HG03565 (cell line): ENCODE measurements around the gene SMURF2.
"Not testable (repeated sequence)": the region's sequence is repeated elsewhere in the genome, so short reads cannot be mapped to it uniquely, and the experiment has no call there.

Experiments
- ATAC-seq: cut with Tn5 transposase; IDR thresholded peaks from one replicate; pipeline ENCODE4 v1.9.1; 2021; ENCODE audit warnings: mild to moderate bottlenecking, moderate library complexity; ENCODE audit not compliant: unreplicated experiment

Gene SMURF2

GRCh38 chr17:64661976-64662773 lies at the start of gene SMURF2:
Gene SMURF2, minus strand, starts transcription at chr17:64662307. Its CDS starts 427 bp downstream, at chr17:64661880.
- ATAC-seq, result peak; percentile 66

DNA sequence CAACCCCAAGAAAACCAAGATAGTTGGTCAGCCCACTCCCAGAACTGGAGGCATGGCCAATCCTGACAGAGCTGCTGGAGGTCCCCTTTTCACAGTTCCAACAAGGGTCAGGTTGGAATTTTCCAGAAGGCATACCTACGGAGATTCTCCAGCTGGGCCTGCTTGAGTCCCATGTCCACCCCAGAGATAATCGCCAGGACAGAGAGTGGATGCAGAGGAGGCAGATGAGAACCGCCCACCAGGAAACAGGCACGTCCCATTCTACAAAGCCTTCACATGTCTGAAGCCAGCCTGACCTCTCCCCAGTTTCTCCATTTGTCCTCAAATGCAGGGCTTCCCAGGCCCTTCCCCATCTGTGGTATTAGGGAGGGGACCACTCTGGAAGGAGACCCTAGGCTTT lies 47.4 kb upstream of the SMURF2 start:
- no peak for ATAC-seq

- no peak for ATAC-seq
These were observed 45.0 kb upstream of the SMURF2 start for GRCh38 chr17:64707050-64707591.

- no peak for ATAC-seq
These were observed 44.3 kb upstream of the SMURF2 start for GRCh38 chr17:64706224-64707049.

DNA sequence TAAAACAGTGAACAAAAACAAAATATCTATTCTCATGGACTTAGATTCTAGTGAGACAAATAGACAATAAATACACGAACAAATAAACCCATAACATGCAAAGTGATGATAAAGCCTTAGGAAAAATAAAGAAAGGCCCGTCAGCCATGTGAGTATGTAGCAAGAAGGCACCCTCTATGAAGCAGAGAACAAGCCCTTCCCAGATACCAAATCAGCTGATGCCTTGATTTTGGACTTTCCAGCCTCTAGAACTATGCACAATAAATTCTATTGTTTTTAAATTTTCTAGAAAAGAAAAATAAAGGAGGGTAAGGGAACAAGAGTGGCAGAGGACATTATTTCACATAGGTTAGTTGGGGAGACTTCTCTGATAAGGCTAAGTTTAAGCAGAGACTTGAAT lies 40.7 kb upstream of the SMURF2 start:
- ATAC-seq, result no peak

DNA sequence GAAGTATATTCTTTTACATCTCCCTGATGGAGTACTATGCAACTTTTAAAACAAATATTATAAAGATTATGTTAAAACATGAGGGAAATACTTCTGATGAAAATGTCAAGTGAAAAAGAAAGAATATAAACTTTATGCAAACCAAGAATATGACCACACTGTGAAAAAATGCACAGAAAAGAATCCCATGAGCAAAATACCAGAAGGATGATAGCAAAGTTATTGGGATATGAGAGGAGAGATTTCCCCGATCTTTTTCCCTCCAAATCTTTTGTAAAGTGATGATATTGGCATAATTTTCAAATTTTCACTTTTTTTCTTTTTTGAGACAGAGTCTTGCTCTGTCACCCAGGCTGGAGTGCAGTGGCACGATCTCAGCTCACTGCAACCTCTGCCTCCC lies 36.6 kb upstream of the SMURF2 start:
- no peak for ATAC-seq

- ATAC-seq, result no peak
These were observed 32.1 kb upstream of the SMURF2 start for GRCh38 chr17:64694207-64694606.

GRCh38 chr17:64692187-64692586 lies 30.1 kb upstream of the SMURF2 start:
- ATAC-seq, result no peak

GRCh38 chr17:64689106-64689505 lies 27.0 kb upstream of the SMURF2 start:
- ATAC-seq, result no peak

DNA sequence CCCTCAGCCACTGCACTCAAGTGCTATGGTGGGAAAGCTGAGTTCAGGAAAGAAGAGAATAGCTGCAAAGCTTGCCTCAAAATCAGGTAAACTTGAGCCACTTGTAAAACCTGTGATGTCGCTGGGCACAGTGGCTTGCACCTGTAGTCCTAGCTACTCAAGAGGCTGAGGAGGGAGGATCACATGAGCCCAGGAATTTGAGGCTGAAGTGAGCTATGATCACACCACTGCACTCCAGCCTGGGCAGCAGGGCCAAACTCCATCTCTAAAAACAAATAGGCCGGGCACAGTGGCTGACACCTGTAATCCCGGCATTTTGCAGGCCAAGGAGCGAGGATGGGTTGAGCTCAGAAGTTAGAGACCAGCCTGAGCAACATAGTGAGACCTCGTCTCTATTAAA lies 26.4 kb upstream of the SMURF2 start:
- ATAC-seq, result no peak

DNA sequence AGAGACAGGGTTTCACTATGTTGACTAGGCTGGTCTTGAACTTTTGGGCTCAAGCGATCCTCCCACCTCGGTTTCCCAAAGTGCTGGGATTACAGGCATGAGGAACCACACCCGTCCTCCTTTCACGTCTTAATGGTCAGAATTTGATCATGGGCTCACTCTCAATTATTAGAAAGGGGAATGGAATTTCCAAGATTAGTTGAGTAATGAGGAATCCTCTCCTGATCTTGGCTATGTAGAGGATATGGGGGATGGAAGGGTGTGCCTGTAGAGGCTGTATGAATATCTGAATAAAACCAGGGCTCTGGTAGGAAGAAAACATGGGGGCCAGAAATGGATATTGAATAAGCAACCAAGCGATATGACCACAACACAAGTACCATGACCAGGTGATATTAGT lies 25.9 kb upstream of the SMURF2 start:
- ATAC-seq, result no peak

DNA sequence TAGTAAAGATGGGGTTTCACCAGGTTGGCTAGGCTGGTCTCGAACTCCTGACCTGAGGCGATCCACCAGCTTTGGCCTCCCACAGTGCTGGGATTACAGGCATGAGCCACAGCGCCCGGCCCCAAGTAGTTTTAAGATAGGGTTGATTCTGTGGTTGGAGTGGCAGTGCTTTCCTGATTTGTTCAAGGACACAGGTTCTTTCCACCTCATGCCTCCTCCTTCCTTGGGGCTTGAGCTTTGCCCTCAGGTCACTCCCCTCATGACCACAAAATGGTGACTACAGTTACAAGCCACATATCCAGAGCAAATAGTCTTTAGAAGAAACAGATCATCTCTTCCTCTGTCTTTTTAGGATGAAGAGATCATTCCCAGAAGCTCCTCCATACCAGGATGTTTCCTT lies 25.3 kb upstream of the SMURF2 start:
- no peak for ATAC-seq

DNA sequence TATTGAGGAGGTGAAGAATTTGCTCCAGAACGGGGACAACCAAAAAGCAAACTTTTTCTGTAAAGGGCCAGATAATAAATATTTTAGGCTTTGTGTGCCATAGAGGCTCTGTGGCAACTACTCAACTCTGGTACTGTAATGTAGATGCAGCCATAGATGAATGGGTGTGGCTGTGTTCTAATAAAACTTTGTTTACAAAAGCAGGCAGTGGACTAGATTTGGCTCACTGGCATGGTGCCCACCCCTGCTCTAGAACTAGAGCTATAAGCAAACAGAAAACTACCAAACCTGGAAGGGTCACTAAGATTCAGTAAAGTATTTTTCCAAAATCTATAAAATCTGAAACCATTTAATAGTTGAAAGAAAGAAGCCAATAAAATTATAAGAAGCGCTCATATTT lies 24.6 kb upstream of the SMURF2 start:
- no peak for ATAC-seq

DNA sequence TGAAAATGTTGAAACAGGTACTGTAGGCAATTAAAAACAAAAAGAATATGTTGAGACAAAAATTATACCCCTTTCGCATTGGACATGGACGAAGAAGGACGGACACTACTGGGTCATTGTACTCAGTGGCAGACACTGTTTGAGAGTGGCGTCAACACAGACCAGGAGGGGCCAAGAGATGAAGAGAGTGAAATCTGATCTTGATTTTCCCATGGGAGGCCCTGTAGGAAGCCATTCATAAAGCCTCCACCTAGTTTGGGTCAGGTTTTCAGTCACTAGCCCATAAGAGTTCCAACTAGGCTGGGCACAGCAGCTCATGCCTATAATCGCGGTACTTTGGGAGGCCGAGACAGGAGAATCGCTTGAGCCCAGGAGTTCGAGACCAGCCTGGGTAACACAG lies 23.6 kb upstream of the SMURF2 start:
- ATAC-seq, result no peak

- ATAC-seq, result no peak
These were observed 21.7 kb upstream of the SMURF2 start for GRCh38 chr17:64683796-64684195.

GRCh38 chr17:64682261-64683181 lies 20.4 kb upstream of the SMURF2 start:
- no peak for ATAC-seq

GRCh38 chr17:64679710-64680216 lies 17.7 kb upstream of the SMURF2 start:
- ATAC-seq, result no peak

- ATAC-seq, result no peak
These were observed 14.7 kb upstream of the SMURF2 start for GRCh38 chr17:64676763-64677162.

DNA sequence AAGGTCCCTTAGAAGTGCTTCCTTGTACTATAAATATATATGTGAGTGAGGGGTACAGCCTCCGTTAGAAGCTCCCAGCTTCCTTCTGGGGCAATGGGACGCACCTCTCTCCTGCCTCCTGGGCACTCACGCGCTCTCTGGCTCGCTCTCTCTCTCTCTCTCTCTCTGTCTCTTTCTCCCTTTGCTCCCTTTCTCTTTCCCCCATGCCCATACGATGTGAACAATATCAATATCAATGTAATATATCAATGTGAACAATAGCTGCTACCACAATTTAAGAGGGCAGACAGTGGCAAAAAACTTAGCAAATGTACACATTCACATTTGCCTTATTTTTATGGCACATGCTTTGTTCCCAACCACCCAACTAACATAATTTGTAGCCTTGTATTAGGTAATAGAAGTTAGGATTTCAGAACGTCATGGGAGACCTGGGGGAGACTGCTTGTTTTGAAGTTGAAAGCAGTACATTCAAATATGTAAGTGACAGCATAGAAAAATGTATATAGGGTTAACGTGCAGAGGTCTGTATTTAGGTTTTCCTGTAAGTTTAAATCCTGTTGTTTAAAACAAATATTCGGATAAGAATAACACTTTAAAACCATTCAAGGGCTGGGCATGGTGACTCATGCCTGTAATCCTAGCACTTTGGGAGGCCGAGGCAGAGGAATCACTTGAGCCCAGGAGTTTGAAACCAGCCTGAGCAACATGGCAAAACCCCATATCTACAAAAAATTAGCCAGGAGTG lies 8.9 kb upstream of the SMURF2 start:
- ATAC-seq, result not testable (repeated sequence)
